Sigmoid colon (tissue), 4 donors: ENCODE measurements around the gene PPP3R1.

Experiments
- EP300 ChIP-seq, 4 donors: sonication (generic); formaldehyde crosslinking; IDR thresholded peaks; one replicate each; pipeline ENCODE4 v1.6.1; 2017; ENCODE audit warnings: antibody characterized with exemption in 4 of 4
- POLR2A ChIP-seq, 2 donors: fragments of 450-650 bp; IDR thresholded peaks; one replicate each; pipeline ENCODE4 v1.6.1; 2016; ENCODE audit warnings: antibody characterized with exemption in 2 of 2, mild to moderate bottlenecking in 2 of 2, moderate library complexity in 2 of 2
- POLR2AphosphoS5 ChIP-seq, 4 donors: sonication (generic); formaldehyde crosslinking; IDR thresholded peaks; one replicate each; pipeline ENCODE4 v1.6.1; 2017; ENCODE audit warnings: antibody characterized with exemption in 4 of 4
- TF ChIP-seq, protein P1 (sequence below), 4 experiments: fragments of 450-650 bp in 3 of 4; fragments of 200-600 bp in 1 of 4; IDR thresholded peaks; one replicate each; pipeline ENCODE4 v1.5.1; 2016 to 2019; ENCODE audit warnings: antibody characterized with exemption in 4 of 4, mild to moderate bottlenecking in 3 of 4, moderate library complexity in 2 of 4

DNA sequence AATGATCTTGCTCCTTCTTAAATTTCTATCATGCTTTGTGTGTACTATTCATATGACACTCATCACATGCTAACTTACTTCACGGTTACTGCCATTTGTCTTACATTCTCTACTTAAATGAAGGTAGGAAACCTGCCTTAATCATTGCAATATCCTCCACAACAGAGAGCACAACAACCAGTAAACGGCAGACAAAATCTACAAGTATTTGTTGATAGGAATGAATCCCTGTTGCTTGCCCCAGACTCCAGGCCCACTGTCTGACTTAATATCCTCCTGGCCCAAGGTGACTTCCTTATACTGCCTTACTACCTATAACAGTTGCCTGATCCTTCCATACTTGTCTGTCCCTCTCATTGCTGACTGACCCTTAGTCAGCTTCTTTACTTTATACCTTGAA is 3.5 kb downstream of the PPP3R1 start:
- TF ChIP-seq, protein P1, sequence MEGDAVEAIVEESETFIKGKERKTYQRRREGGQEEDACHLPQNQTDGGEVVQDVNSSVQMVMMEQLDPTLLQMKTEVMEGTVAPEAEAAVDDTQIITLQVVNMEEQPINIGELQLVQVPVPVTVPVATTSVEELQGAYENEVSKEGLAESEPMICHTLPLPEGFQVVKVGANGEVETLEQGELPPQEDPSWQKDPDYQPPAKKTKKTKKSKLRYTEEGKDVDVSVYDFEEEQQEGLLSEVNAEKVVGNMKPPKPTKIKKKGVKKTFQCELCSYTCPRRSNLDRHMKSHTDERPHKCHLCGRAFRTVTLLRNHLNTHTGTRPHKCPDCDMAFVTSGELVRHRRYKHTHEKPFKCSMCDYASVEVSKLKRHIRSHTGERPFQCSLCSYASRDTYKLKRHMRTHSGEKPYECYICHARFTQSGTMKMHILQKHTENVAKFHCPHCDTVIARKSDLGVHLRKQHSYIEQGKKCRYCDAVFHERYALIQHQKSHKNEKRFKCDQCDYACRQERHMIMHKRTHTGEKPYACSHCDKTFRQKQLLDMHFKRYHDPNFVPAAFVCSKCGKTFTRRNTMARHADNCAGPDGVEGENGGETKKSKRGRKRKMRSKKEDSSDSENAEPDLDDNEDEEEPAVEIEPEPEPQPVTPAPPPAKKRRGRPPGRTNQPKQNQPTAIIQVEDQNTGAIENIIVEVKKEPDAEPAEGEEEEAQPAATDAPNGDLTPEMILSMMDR (IDR thresholded peaks at IDR 0.05): no peak
- TF ChIP-seq POLR2A (IDR thresholded peaks at IDR 0.05): no peak
- no peak for TF ChIP-seq POLR2AphosphoS5 (IDR thresholded peaks at IDR 0.05)
- no peak for TF ChIP-seq EP300 (IDR thresholded peaks at IDR 0.05)
